Muscle of leg (tissue), 11 donors: ENCODE results near the gene KPTN. TPM values are rescaled to one million over a fixed set of nuclear protein-coding genes. Genes with fewer than 3 reads are reported as not detected.

Source experiments
- DNase-seq: peaks from one replicate; pipeline ENCODE4 v3.0.0; 2013
- H3K27ac ChIP-seq: one replicate; pipeline ENCODE4 v1.5.1; 2013; ENCODE audit warnings: mild to moderate bottlenecking, low read length, control low read depth
- H3K27me3 ChIP-seq: one replicate; pipeline ENCODE4 v1.6.1; 2013; ENCODE audit warnings: low read length; ENCODE audit not compliant: control insufficient read depth, insufficient read depth
- H3K36me3 ChIP-seq: one replicate; pipeline ENCODE4 v1.6.1; 2013; ENCODE audit warnings: low read length; ENCODE audit not compliant: control insufficient read depth, insufficient read depth
- H3K4me1 ChIP-seq: one replicate; pipeline ENCODE4 v1.6.1; 2013; ENCODE audit warnings: low read length; ENCODE audit not compliant: control insufficient read depth, insufficient read depth
- H3K4me3 ChIP-seq: one replicate; pipeline ENCODE4 v1.5.1; 2013; ENCODE audit warnings: low read length, control low read depth
- H3K9me3 ChIP-seq: replicated peaks from 2 replicates; pipeline ENCODE4 v1.6.1; 2013; ENCODE audit warnings: low read depth, low read length; ENCODE audit not compliant: control insufficient read depth
- WGBS: methylation state at CpG from one replicate; pipeline ENCODE4 v1.1.5; 2013; ENCODE audit warnings: missing lambda C conversion rate; ENCODE audit not compliant: insufficient coverage; 5-methylcytosine and 5-hydroxymethylcytosine counted together
- polyA plus RNA-seq, 8 donors: library from polyadenylated mRNA; unstranded; fragments of 120-200 nt; gene quantifications; one replicate each; pipeline versions ENCODE4 v1.2.1 to v1.2.3, GENCODE V29; 2013; ENCODE audit warnings: inconsistent platforms in 1 of 8, low replicate concordance in 1 of 8; ENCODE audit not compliant: insufficient read length in 8 of 8, insufficient read depth in 1 of 8
- total RNA-seq: library from RNA; stranded (reverse); fragments of 120-200 nt; gene quantifications from one replicate; pipeline ENCODE4 v1.2.4, GENCODE V29; 2013

Gene KPTN
- total and polyA plus RNA-seq, 9 donors, result 5.4 to 12.0 (median 8.7) TPM

DNA sequence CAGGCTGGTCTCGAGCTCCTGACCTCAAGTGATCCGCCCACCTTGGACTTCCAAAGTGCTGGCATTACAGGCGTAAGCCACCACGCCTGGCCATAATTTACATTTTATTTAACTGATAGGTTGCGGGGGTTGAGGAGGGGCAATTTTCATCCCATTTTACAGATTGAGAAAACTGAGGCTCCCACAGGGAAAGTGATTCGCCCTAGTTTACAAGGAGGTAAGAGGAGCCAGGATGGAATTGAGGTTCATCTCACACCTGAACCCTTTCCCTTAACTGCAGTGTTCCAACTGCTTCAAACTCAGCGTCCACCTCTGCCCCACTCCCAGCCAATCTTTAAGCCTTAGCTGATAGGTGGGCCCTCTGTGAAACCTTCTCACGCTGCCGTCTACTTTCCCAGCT, 34.8 kb upstream of the KPTN start:
- DNase-seq, result no peak
- Histone ChIP-seq H3K9me3 (no peaks in the 10 kb centered on the region), H3K4me3 (no peak overlapping the region), H3K36me3 (no peaks in the 10 kb centered on the region), H3K27me3 (peaks cover 16% of the 10 kb centered on the region), H3K4me1 (peaks cover 12% of the 10 kb centered on the region), H3K27ac (no peak overlapping the region)
- WGBS, result 60% methylated on average over 3 of the region's 9 CpGs

GRCh38 chr19:47518139-47518538, 34.1 kb upstream of the KPTN start:
- Histone ChIP-seq H3K36me3 (no peaks in the 10 kb centered on the region), H3K4me3 (no peak overlapping the region), H3K27ac (no peak overlapping the region), H3K9me3 (no peaks in the 10 kb centered on the region), H3K4me1 (peaks cover 19% of the 10 kb centered on the region), H3K27me3 (peaks cover 16% of the 10 kb centered on the region)
- DNase-seq, result no peak
- WGBS, result 63% methylated on average over 1 of the region's 4 CpGs

DNA sequence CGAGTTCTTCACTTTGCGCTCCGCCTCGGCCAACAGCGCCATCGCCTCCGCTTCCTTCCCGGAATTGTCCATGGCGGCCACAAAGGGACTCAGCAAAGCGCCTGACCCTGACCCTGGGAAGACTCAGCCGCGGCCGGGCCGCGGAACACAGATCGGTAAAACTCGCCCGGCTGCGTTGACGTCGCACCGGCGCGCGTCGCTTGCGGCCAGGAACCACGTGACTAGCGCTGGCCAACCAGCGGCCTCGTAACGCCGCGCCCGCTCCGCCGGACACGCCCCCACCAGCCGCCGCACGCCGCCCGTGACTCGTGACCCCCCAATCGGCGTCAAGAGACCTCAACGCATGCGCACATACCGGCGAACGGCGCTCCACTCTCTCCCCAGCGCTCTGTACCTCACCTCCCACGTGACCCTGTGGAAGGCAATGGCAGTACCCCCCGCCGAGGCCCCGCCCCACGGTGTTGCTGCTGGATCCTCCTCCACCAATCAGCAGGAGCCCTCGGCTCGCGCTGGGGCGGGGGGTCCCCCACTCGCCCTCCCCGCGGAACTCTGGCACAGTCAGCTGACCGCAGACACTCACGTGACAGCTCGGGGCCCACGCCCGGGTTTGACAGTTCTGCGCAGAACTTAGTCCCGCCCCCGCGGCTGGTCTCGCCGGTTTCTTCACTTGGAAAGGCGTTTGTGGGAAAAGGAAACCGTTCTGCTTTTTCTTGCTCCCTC, 31.0 kb upstream of the KPTN start, which contains the start of gene NAPA:
Gene NAPA (minus strand): TSS at position 195 of the 720 bp plus-strand sequence. CDS start 123 bp downstream, at position 72.
- Histone ChIP-seq H3K4me1 (peaks cover 50% of the 10 kb centered on the region), H3K27ac (peak within 1 kb of the TSS; percentile 99), H3K4me3 (peak within 1 kb of the TSS; percentile 100), H3K27me3 (peaks cover 2% of the 10 kb centered on the region), H3K36me3 (peaks cover 7% of the 10 kb centered on the region), H3K9me3 (no peaks in the 10 kb centered on the region)
- peak; percentile 100 for DNase-seq
- WGBS, result under 1% methylated on average over 76 of the region's 78 CpGs

DNA sequence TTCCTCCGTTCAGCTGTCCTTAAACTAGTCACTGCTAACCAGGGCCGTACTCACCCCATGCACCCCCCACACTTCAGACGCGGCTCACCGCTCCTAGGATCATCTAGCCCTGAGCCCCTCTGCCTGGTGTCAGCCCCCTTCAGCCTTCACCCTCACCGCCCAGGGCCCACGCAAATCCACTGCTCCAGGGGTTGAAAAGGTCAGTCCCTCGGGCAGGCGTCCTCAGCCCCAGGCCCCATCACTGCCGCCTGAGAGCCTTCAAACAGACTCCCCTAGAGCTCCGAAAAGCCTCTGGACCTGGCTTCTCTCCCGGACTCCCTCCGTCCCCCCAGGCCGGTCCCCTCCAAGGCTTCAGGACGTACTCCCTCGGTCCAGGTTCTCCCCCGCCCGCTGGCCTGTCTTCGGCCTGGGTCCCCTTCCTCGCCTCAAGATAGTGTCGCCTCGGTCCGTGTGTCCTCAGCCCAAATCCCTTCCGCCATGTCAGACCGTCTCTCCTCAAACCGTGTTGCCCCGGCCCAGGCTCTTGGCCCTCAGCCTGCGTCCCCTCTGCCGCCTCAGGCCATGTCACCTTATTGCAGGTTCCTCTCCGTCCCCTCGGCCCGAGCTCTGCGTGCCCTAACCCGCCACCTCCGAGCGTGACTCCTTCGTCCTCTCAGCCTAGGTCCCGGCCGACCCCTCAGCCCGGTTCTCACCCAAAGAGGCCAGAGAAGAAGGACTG, 30.3 kb upstream of the KPTN start:
- peaks cover 56% of the 10 kb centered on the region for H3K4me1 ChIP-seq
- peak overlapping the region; percentile 100 for H3K4me3 ChIP-seq
- H3K27me3 ChIP-seq, result peaks cover 2% of the 10 kb centered on the region
- 7% methylated on average over 40 of the region's 40 CpGs for WGBS
- no peak for DNase-seq
- peak overlapping the region; percentile 99 for H3K27ac ChIP-seq
- peaks cover 13% of the 10 kb centered on the region for H3K36me3 ChIP-seq
- H3K9me3 ChIP-seq, result no peaks in the 10 kb centered on the region

DNA sequence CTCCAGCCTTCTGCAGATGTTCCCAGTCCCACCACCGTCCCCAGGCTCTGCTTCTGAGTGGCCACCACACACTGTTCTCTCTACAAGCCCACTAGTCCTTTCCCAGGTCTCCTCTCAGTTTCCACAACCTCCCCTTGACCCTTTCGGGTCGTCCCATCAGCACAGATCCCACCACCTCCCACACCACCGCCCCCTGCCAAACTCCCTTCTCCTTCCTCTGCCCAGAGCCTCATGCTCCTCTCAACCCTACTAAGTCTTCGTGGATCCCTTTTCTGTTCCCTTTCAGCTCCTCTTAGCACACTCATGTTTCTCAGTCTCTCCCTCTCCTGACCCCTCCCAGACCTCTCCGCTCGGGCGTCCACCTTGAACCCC, 28.9 kb upstream of the KPTN start:
- 68% methylated on average over 8 of the region's 8 CpGs for WGBS

DNA sequence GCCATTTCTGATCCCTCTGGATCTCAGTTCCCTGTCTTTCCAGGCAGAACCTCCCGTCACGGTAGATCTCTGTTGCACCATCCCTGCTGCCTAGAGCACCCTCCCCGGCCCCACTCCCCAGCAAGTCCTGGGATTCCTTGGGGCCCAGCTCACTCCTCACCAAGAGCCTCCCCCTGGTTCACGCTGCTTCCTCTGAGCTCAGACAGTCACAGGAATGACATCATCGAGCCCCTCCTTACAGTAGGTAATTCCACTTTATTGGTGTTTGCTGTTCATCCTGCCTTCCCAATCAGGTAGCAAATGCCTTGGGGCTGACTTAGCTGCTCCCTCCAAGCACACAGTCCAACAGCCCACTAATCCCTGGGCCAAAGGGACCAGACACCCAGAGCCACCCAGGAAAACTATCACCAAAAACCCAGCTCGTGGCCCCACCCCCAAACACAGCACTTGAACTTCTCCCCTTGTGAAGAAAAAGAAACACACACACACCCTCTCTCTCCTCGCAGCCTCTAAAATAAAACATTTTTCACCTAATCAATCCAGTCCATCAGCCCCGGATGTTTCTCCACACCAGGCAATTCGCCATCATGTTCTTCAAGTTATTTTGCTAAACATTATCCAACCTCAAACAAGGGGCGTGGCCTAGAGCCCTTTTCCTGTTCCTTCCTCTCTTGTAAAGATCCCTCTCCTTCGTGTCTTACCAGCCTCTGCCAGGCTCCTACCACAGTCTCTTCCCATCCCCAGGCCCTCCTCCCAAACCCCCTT, 28.3 kb upstream of the KPTN start:
- peaks cover 13% of the 10 kb centered on the region for H3K36me3 ChIP-seq
- peaks cover 71% of the 10 kb centered on the region for H3K4me1 ChIP-seq
- WGBS, result 65% methylated on average over 11 of the region's 11 CpGs
- H3K27me3 ChIP-seq, result no peaks in the 10 kb centered on the region
- H3K27ac ChIP-seq, result peak overlapping the region; percentile 60
- no peak overlapping the region for H3K4me3 ChIP-seq
- H3K9me3 ChIP-seq, result no peaks in the 10 kb centered on the region
- DNase-seq, result no peak

More for the DNA sequence above, 28.9 kb upstream of the KPTN start:
- Histone ChIP-seq H3K4me1 (peaks cover 65% of the 10 kb centered on the region), H3K4me3 (no peak overlapping the region), H3K36me3 (peaks cover 13% of the 10 kb centered on the region), H3K27me3 (no peaks in the 10 kb centered on the region), H3K9me3 (no peaks in the 10 kb centered on the region), H3K27ac (peak overlapping the region; percentile 20)
- no peak for DNase-seq

GRCh38 chr19:47511681-47512080, 27.7 kb upstream of the KPTN start:
- peak; percentile 55 for DNase-seq
- H3K4me1 ChIP-seq, result peaks cover 78% of the 10 kb centered on the region
- WGBS, result 80% methylated on average over 7 of the region's 7 CpGs
- H3K9me3 ChIP-seq, result no peaks in the 10 kb centered on the region
- H3K4me3 ChIP-seq, result no peak overlapping the region
- H3K36me3 ChIP-seq, result peaks cover 13% of the 10 kb centered on the region
- H3K27ac ChIP-seq, result peak overlapping the region; percentile 60
- H3K27me3 ChIP-seq, result no peaks in the 10 kb centered on the region

GRCh38 chr19:47511128-47511517, 27.1 kb upstream of the KPTN start:
- Histone ChIP-seq H3K4me3 (no peak overlapping the region), H3K9me3 (no peaks in the 10 kb centered on the region), H3K36me3 (peaks cover 13% of the 10 kb centered on the region), H3K4me1 (peaks cover 83% of the 10 kb centered on the region), H3K27me3 (no peaks in the 10 kb centered on the region), H3K27ac (peak overlapping the region; percentile 60)
- no peak for DNase-seq
- 91% methylated on average over 4 of the region's 6 CpGs for WGBS

- WGBS, result 68% methylated on average over 10 of the region's 12 CpGs
- H3K4me3 ChIP-seq, result no peak overlapping the region
- DNase-seq, result no peak
- H3K27me3 ChIP-seq, result no peaks in the 10 kb centered on the region
- H3K36me3 ChIP-seq, result peaks cover 13% of the 10 kb centered on the region
- H3K4me1 ChIP-seq, result peaks cover 81% of the 10 kb centered on the region
- no peaks in the 10 kb centered on the region for H3K9me3 ChIP-seq
- H3K27ac ChIP-seq, result no peak overlapping the region
Measured at GRCh38 chr19:47510516-47511127, 26.6 kb upstream of the KPTN start.
